HepG2 (cell line): ENCODE results near the gene ECE2. TPM values are rescaled to one million over a fixed set of nuclear protein-coding genes. Genes with fewer than 3 reads are reported as not detected.

Experiments
- ATAC-seq: fragments of 200-7000 bp; cut with Tn5 transposase; 3 replicates; pipeline ENCODE4 v1.9.1; 2020; ENCODE audit warnings: mild to moderate bottlenecking, moderate library complexity
- BruUV-seq: library from RNA; stranded (reverse); fragments of 400-500 nt; replicated peaks from 2 replicates; lab custom pipeline; 2021; lab: Mats Ljungman, UMichigan
- CTCF ChIA-PET: fragments of 300-600 bp; formaldehyde crosslinking; extraction: SDS; loops from one replicate; lab custom pipeline; 2021; ENCODE audit warnings: low total read pairs, inconsistent platforms, low intra/inter-chr PET ratio; lab: Yijun Ruan, JAX
- POLR2A ChIA-PET: fragments of 350-600 bp; sonication (Branson Sonifier 250); formaldehyde crosslinking; loops from one replicate; lab custom pipeline; 2020; ENCODE audit warnings: antibody characterized with exemption, inconsistent platforms; lab: Yijun Ruan, JAX
- DNase-seq: peaks from one replicate; pipeline ENCODE4 v3.0.0-alpha.2; 2015; ENCODE audit warnings: low spot score
- FAIRE-seq: peaks from 3 replicates; lab custom pipeline; 2011; peaks lifted over from hg19 to GRCh38; lab: Jason Lieb, UNC
- H2AFZ ChIP-seq: one replicate; pipeline ENCODE4 v1.6.1; 2011; ENCODE audit warnings: low read length, inconsistent platforms
- H3K27ac ChIP-seq: fragments of 300-600 bp; 3 replicates; pipeline ENCODE4 v1.8.0; 2011; ENCODE audit warnings: mixed run types, mild to moderate bottlenecking, mixed read lengths, low read length, inconsistent platforms; ENCODE audit not compliant: insufficient read depth; ENCODE audit errors: extremely low read length
- H3K27me3 ChIP-seq, 2 experiments: fragments of 200-600 bp in 1 of 2; 2 replicates in 1 of 2; 3 replicates in 1 of 2; pipeline versions ENCODE4 v1.6.0 to v1.8.0; 2011; ENCODE audit warnings: low read length in 2 of 2, mild to moderate bottlenecking in 2 of 2, moderate library complexity in 2 of 2, inconsistent platforms in 1 of 2; ENCODE audit not compliant: insufficient read depth in 2 of 2, control insufficient read depth in 1 of 2
- H3K36me3 ChIP-seq, 2 experiments: fragments of 200-600 bp in 1 of 2; replicated peaks in 1 of 2; 2 replicates in 1 of 2; 3 replicates in 1 of 2; pipeline versions ENCODE4 v1.5.1 to v1.8.0; 2011; ENCODE audit warnings: low read length in 2 of 2, inconsistent platforms in 1 of 2; ENCODE audit not compliant: insufficient read depth in 2 of 2, control insufficient read depth in 1 of 2
- H3K4me1 ChIP-seq: 2 replicates; pipeline ENCODE4 v1.5.1; 2012; ENCODE audit warnings: low read length, inconsistent platforms; ENCODE audit not compliant: insufficient read depth
- H3K4me2 ChIP-seq: 2 replicates; pipeline ENCODE4 v1.6.0; 2011; ENCODE audit warnings: low read depth, low read length, inconsistent platforms
- H3K4me3 ChIP-seq, 3 experiments: fragments of 200-600 bp in 1 of 3; sonication (generic), shearing (Covaris generic) in 1 of 3; replicated peaks in 1 of 3; 2 replicates each; pipeline ENCODE4 v1.5.1; 2011 to 2016; ENCODE audit warnings: low read length in 3 of 3, inconsistent platforms in 2 of 3, low read depth in 2 of 3, mild to moderate bottlenecking in 2 of 3, control low read depth in 1 of 3, mixed read lengths in 1 of 3; ENCODE audit not compliant: insufficient read depth in 1 of 3
- H3K79me2 ChIP-seq: one replicate; pipeline ENCODE4 v1.6.1; 2011; ENCODE audit warnings: low read length, inconsistent platforms; ENCODE audit not compliant: insufficient read depth
- H3K9ac ChIP-seq: 2 replicates; pipeline ENCODE4 v1.6.0; 2011; ENCODE audit warnings: mild to moderate bottlenecking, low read depth, low read length, inconsistent platforms; ENCODE audit not compliant: insufficient read depth
- H3K9me3 ChIP-seq: 2 replicates; pipeline ENCODE4 v1.5.1; 2012; ENCODE audit warnings: mild to moderate bottlenecking, low read length
- H4K20me1 ChIP-seq: 2 replicates; pipeline ENCODE4 v1.6.0; 2011; ENCODE audit warnings: inconsistent platforms, mild to moderate bottlenecking, low read length, moderate library complexity; ENCODE audit not compliant: insufficient read depth
- EZH2 ChIP-seq: conservative IDR thresholded peaks from 2 replicates; pipeline ENCODE4 v1.6.1; 2012; ENCODE audit warnings: mild to moderate bottlenecking, low read depth, low read length, moderate library complexity
- MBNL3 ChIP-seq: fragments of 250-450 bp; sonication (Bioruptor Pico); conservative IDR thresholded peaks from 2 replicates; pipeline ENCODE4 v1.8.0; 2022; ENCODE audit warnings: mild to moderate bottlenecking, inconsistent platforms
- RARG ChIP-seq: sonication (generic); formaldehyde crosslinking; IDR thresholded peaks from 2 replicates; pipeline ENCODE4 v1.4.0; 2020; ENCODE audit warnings: low read depth, mild to moderate bottlenecking, missing genetic modification reagents
- SATB2 ChIP-seq: sonication (generic); formaldehyde crosslinking; IDR thresholded peaks from 2 replicates; pipeline ENCODE4 v1.5.0; 2020; ENCODE audit warnings: missing genetic modification reagents
- SRSF1 ChIP-seq: fragments of 200-400 bp; formaldehyde crosslinking; optimal IDR thresholded peaks from 2 replicates; pipeline ENCODE3; 2017; ENCODE audit warnings: mild to moderate bottlenecking, low read depth, low read length, moderate library complexity
- TFE3 ChIP-seq: IDR thresholded peaks from 2 replicates; pipeline ENCODE4 v1.6.1; 2016
- ZFP1 ChIP-seq: IDR thresholded peaks from 2 replicates; pipeline ENCODE4 v1.6.1; 2016
- ZHX2 ChIP-seq, 2 experiments: sonication (generic) in 1 of 2; formaldehyde crosslinking in 1 of 2; IDR thresholded peaks; 2 replicates each; pipeline versions ENCODE4 v1.6.1 to v1.9.0; 2014 to 2022; ENCODE audit warnings: antibody characterized with exemption in 1 of 2, borderline replicate concordance in 1 of 2, inconsistent platforms in 1 of 2, low read depth in 1 of 2, missing genetic modification reagents in 1 of 2
- ZNF546 ChIP-seq: sonication (generic); formaldehyde crosslinking; conservative IDR thresholded peaks from 2 replicates; pipeline ENCODE4 v1.8.1; 2023; ENCODE audit warnings: mild to moderate bottlenecking, missing genetic modification reagents
- ZNF552 ChIP-seq: sonication (generic); formaldehyde crosslinking; IDR thresholded peaks from 2 replicates; pipeline ENCODE4 v1.9.0; 2022; ENCODE audit warnings: missing genetic modification reagents, mild to moderate bottlenecking, borderline replicate concordance
- WGBS: methylation state at CpG from one replicate; pipeline ENCODE4 v1.1.6; 2017; ENCODE audit warnings: low lambda C conversion rate; 5-methylcytosine and 5-hydroxymethylcytosine counted together
- in situ Hi-C: cut with HindIII; loops from 2 replicates; pipeline ENCODE4 v1.10.0; 2017; ENCODE audit warnings: low pct_unique_long_range_greater_than_20kb; ENCODE audit not compliant: extremely low pct_ligation_motif_present
- intact Hi-C: fragments of 100-400 bp; cut with micrococcal nuclease; formaldehyde crosslinking; loops from one replicate; pipeline ENCODE4 v1.10.0; 2022; ENCODE audit not compliant: unreplicated experiment
- polyA plus RNA-seq, 8 experiments: library from polyadenylated mRNA; depleted of rRNA in 3 of 8; stranded (reverse) in 7 of 8; unstranded in 1 of 8; fragments of >200 nt; fragmentation: Illumina TruSeq in 4 of 8; extraction: Trizol in 4 of 8; gene quantifications; 2 replicates each; pipeline versions ENCODE4 v1.2.1 to v1.2.3, GENCODE V29; 2011 to 2016; ENCODE audit warnings: low read depth in 4 of 8, missing spikeins in 1 of 8, mixed read lengths in 1 of 8; ENCODE audit not compliant: insufficient read depth in 1 of 8
- total RNA-seq, 5 experiments: library from RNA; depleted of rRNA; stranded (reverse); fragments of >200 nt; fragmentation: Illumina TruSeq; extraction: Trizol; gene quantifications; 2 replicates each; pipeline ENCODE4 v1.2.3, GENCODE V29; 2016; ENCODE audit warnings: low read depth in 1 of 5
- TF ChIP-seq, protein P1 (sequence below): sonication (generic); formaldehyde crosslinking; IDR thresholded peaks from 2 replicates; pipeline ENCODE4 v1.4.0; 2020; ENCODE audit warnings: mild to moderate bottlenecking, missing genetic modification reagents
- TF ChIP-seq, protein P2 (sequence below): conservative IDR thresholded peaks from 2 replicates; pipeline ENCODE4 v1.6.1; 2018; ENCODE audit warnings: missing genetic modification reagents

Gene ECE2
- total and polyA plus RNA-seq, 2 of the 13 experiments (the other 11 are each of a cell fraction or from before 2014, with no cell fraction given), result not detected

DNA sequence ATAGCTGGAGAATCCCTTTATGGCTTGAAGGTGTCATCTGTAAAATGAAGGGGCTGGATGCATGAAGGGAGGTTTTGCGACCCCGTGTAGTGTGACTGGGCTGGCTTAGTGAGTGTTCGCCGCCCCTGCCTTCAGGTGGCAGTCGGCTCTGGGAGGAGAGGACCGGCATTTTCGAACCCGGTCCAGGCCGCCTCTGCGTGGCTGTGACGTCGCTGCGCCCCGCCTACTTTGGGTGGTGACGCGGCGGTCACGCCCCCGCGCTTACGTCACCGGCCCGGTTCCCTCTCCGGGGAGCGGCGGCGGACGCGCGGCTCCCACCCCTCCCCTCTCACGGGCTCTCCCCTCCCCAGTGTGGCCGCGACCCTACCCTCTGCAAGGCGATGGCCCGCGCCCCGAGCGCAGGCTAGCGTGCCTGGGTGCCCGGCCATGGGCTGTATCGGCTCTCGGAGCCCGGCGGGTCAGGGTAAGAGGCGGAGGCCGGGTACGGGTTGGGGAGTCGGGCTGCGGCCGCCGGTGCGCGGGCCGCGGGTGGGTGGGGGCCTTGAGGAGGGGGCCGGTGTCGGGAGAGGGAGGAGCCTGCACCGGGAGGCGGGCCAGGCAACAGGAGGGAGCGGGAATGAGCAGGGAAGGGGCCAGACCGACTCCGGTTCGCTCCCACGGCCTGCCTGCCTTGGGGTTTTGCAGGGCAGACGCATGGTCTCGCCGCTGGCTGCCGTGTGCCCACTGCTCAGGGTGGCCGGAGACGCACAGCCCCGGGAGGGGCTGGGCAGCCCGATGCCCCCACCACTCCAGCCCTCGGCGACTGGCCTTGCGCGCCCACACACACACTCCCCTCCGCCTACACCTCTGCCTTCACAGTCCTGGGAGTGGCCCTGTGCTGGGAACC, 60.1 kb downstream of the ECE2 start:
- Histone ChIP-seq H3K4me1 (peaks cover 18% of the 10 kb centered on the region), H4K20me1 (peaks cover 19% of the 10 kb centered on the region; the same call in 1 of the 2 replicates), H3K27ac (peak overlapping the region; percentile 84), H3K36me3 (peaks cover 22 to 42% of the 10 kb centered on the region in 2 experiments), H2AFZ (no peak overlapping the region), H3K4me3 (peak overlapping the region; percentile 67 to 94 (median 80)), H3K9me3 (no peaks in the 10 kb centered on the region), H3K9ac (peak overlapping the region; percentile 91), H3K4me2 (peak overlapping the region; percentile 94), H3K79me2 (peaks cover 16% of the 10 kb centered on the region), H3K27me3 (no peaks in the 10 kb centered on the region; a peak in 1 of 5 replicates)
- in situ Hi-C loops (no loop called here), intact Hi-C loops (no loop called here)
- FAIRE-seq (peak; percentile 52), ATAC-seq (peak; percentile 66), DNase-seq (peak; percentile 54)
- POLR2A ChIA-PET, result interaction anchor here (0.7 to 1.9 kb wide), 4 partner anchors 10 to 26 kb away, joined by 3 to 10 read pairs (median 8); partner anchors contain the start of genes CLCN2 and POLR2H
- CTCF ChIA-PET, result no interaction called here
- WGBS, result 0% methylated on average over 1 of the region's 77 CpGs
- BruUV-seq, result TSS peak; percentile 33
- TF ChIP-seq MBNL3 (CRISPR knock-in tag) (no peak), ZFP1 (0 out of 2 replicates have a peak, but pooled peaks have one; percentile 13), EZH2 (no peak), SRSF1 (peak; percentile 69), RARG (CRISPR knock-in tag) (no peak), ZNF546 (0 out of 2 replicates have a peak, but pooled peaks have one; percentile 61), ZHX2 (IDR thresholded peaks at IDR 0.05; ENCODE audit: low read depth) (peak; percentile 90), ZHX2 (CRISPR knock-in tag; IDR thresholded peaks at IDR 0.05; ENCODE audit: borderline replicate concordance) (no peak), SATB2 (CRISPR knock-in tag) (no peak), ZNF552 (CRISPR knock-in tag) (0 out of 2 replicates have a peak, but pooled peaks have one; percentile 67), TFE3 (CRISPR knock-in tag) (no peak)
- TF ChIP-seq, protein P1, sequence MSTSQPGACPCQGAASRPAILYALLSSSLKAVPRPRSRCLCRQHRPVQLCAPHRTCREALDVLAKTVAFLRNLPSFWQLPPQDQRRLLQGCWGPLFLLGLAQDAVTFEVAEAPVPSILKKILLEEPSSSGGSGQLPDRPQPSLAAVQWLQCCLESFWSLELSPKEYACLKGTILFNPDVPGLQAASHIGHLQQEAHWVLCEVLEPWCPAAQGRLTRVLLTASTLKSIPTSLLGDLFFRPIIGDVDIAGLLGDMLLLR, result no peak; the same call in 1 of the 2 replicates
- TF ChIP-seq, protein P2, sequence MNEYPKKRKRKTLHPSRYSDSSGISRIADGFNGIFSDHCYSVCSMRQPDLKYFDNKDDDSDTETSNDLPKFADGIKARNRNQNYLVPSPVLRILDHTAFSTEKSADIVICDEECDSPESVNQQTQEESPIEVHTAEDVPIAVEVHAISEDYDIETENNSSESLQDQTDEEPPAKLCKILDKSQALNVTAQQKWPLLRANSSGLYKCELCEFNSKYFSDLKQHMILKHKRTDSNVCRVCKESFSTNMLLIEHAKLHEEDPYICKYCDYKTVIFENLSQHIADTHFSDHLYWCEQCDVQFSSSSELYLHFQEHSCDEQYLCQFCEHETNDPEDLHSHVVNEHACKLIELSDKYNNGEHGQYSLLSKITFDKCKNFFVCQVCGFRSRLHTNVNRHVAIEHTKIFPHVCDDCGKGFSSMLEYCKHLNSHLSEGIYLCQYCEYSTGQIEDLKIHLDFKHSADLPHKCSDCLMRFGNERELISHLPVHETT (CRISPR knock-in tag), result peak; percentile 68; the same call in 1 of the 2 replicates
